GM18873 (cell line): ENCODE data around the gene CRIP1.

Source experiments
- ATAC-seq: cut with Tn5 transposase; IDR thresholded peaks from one replicate; pipeline ENCODE4 v1.9.1; 2021; ENCODE audit warnings: mild to moderate bottlenecking, moderate library complexity, moderate number of reproducible peaks; ENCODE audit not compliant: unreplicated experiment, low FRiP score

CRIP1 gene

DNA sequence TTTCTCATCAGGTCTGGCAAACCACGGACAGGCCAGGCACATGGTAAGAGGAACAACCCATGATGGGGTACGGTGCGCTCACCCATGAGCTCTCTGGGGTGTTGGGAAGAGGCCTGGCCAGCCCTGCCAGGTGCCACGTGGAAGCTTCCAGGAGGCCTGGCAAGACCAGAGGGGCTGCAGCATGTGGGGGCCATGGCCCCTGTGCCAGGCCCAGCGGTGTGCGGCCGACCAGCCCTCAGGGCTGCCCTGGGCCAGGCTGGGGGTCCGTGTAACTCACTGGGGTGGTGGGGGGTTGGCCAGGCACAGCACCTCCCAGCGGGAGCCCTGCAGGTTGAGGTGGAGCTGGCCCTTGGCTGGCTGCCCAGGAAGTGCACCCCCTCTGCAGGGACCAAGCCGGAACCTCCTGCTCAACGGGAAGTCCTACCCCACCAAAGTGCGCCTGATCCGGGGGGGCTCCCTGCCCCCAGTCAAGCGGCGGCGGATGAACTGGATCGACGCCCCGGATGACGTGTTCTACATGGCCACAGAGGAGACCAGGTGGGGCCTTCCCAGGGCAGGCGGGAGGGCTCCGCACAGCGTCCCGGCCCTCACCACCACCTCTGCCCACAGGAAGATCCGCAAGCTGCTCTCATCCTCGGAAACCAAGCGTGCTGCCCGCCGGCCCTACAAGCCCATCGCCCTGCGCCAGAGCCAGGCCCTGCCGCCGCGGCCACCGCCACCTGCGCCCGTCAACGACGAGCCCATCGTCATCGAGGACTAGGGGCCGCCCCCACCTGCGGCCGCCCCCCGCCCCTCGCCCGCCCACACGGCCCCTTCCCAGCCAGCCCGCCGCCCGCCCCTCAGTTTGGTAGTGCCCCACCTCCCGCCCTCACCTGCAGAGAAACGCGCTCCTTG lies 17.0 kb upstream of the CRIP1 start:
- ATAC-seq, result no peak

DNA sequence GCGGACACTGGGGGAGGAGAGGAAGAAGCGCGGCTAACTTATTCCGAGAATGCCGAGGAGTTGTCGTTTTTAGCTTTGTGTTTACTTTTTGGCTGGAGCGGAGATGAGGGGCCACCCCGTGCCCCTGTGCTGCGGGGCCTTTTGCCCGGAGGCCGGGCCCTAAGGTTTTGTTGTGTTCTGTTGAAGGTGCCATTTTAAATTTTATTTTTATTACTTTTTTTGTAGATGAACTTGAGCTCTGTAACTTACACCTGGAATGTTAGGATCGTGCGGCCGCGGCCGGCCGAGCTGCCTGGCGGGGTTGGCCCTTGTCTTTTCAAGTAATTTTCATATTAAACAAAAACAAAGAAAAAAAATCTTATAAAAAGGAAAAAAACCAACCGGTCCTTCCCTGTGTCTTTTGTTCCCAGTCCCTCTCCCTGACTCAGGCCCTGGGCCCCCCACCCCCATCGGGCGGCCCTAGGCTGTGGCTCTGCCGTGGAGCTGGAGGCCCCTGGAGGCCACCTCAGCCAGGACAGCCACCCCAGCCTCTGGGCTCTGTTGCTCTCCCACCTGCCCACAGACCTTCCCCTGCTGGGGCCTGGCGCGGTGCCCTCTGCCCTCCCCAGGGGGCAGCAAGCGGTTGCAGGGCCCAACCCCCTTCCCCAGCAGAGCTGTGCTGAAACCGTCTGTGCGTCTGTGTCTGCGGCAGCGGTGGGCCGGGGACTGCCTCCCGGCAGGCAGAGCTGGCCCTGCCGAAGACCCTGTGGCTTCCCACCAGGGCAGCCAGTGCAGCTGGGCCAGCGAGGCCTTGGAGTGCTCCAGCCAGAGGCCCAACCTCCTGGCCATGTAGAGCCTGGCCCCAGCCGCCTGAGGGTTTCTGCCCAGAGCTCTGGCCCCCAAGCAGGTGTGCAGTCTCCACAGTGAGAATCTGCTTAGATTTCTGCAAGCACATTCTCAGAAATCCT lies 16.1 kb upstream of the CRIP1 start:
- ATAC-seq, result no peak

DNA sequence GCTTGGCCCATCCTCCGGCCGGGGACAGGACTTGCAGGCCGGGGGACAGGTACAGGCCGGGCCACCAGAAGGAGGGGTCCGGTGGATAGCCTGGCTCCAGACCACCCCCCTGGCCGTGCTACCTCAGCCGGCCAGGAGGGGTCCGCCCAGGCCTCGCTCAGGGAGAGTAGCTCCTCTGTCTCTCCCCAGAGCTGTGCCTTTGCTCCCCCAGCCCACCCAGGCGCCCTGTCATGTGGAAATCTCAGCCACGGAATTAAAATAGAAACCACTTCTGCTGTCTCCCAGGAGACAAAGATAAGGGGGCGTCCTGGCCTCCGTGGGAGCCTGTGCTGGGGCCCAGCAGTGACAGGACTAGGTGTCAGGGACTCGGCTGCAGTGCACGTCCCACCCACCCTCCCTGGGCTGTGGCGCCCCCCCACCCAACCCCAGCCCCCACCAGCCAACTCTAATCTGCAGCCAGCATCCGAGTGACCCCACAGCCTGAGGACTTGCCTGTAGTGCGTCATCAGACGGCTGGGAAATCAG lies 15.3 kb upstream of the CRIP1 start:
- no peak for ATAC-seq

DNA sequence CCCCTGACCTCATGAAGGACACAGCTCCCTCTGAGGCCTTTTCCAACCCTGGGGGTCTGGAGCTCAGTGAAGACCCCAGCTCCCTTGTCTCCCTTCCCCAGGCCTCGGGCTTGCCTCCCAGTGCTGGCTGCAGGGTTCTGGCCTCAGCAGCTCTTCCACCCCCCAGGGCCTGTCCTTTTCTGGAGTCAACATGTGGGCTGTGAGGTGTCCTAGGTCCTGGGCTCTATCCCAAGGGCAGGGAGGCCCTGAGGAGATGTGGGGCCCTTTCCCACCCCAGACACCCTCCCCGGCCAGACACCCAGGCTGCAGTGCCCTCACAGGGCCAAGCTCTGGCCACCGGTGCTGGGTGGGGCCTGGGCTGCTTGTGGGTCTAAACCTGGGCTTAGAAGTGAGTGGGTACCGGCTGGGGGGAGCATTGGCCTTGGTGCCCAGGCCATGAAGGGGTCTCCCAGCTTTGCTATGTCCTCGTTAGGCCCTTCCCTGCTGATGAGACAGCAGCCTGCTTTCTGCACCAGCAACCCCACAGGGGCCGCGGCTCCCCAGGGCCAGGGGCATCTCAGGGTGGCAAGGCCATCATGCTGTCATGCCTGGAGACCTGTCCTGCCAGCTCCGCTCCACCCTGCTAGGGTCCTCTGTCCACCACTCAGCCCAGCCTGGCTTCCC lies 14.7 kb upstream of the CRIP1 start:
- no peak for ATAC-seq

DNA sequence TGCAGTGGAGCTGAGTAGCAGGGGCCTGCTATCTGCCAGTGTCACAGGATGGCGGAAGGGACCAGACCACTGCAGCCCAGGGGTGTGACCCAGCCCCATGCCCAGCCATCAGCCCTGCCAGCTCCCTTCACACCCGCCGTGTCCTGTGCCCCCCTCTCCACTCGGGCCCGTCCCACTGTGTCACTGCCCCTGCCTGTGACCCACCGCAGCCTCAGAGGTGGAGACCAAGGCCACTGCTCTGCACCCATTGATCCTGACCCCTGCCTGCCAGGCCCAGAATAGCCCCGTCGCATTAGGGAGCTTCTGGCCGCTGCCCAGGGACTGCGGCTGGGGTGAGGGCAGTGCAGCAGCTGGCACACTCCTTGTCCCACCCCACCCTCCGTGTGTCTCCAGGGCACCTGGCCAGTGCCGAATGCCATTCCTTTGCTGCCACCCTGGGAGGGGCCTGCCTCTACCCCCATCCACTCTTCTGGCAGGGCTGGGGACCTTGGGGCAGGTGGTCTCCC lies 14.1 kb upstream of the CRIP1 start:
- ATAC-seq, result no peak

DNA sequence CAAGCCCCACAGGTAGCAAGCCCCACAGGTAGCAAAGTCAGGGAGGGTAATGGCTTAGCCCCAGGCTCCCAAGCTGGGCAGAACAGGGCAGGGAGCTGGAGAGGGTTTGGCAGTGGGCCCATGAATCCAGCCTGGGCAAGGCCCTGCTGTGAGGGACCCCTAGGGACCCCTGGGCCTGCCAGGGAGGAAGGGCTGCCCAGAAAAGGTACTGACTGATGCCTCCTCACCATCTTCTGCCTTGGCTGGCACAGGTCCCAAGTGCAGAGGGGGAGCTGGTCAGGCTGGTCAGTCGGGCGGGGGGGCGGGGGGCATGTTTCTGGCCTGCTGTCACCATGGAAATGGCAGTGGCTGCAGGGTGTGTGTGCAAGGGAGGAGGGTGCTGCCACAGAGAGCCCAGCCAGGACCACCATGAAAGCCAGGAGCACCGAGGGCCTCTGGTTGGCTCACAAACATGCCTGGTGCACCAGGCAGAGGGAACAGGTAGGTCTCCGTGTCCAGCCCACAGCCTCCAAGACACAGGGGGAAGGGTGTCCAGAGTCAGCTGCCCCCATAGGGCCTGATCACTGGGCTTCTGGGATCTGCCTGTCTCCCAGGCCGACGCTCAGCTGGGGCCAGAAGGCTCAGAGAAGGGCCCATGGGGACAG lies 13.5 kb upstream of the CRIP1 start:
- ATAC-seq, result no peak

DNA sequence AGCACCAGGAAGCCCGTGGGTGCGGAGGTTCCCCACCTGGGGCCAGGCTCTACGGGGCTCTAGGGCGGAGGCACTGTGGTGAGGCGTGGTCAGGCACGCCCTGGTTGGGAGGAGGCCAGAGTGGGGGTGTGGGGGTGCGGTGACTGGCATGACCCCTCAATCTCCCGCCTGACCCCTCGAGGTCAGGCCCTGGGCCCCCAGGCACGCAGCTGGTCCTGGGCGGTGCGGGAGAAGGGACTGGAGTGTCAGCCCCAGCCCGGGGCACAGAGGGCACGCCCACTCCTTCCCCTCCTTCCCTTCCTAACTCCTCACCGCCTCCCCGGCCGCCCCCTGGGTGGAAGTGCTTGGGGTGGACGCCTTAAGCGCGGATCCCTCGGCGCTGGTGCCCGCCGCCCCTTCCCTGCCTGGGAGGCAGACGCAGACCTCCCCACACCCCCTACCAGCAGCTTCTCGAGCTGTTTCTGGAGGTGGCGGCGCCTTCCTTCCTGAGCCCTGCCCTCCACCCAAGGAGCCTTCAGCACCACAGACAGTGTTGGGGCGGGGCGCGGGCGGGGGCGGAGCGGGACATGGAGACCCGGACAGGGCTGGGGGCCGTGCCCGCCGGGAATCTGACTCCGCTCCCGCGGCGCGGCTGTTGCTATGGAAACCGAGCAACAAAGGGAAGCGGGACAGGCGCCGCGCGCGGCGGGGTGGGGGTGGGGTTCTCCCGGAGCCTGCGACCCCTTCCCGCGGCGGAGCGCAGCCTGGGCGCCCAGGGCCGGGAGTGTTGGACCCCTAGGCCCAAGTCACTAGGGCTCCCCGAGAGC lies 12.8 kb upstream of the CRIP1 start:
- no peak for ATAC-seq

DNA sequence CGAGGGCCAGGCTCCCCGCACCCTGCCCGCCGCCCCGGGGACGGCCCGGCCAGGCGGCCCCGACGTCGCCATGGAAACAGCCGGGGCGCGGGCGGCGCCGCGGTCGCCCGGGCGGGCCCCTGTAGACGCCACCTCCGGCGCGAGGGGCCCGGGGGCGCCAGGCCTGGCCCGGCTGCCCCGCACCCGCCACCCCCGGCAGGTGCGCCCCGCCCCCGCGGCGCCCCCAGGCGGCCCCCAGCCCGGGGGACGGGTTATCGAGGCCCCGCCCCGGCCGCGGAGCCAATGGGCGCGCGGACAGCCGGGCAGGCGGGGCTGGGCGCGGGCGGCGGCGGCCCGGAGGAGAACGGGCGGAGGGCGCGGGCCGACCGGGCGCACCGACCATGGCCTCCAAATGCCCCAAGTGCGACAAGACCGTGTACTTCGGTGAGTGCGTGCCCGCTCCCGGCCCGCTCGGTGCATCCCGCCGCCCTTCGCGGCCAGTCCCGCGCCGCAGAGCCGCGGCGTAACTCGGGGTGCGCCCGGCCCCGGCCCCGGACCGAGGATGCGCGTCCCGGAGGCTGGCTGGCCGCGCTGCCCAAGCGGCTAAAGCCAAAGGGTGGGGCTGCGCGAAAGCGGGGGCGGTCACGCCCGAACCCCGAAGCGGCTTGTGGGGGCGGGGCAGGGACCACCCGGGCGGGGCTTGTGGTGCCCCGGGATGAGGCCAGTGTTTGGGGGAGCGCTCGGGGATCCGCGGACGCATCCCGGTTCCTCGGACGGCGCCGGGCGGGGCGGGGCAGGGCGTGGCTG lies 12.0 kb upstream of the CRIP1 start, which contains the start of gene CRIP2:
Gene CRIP2 (plus strand): TSS at position 339 of the 786 bp plus-strand sequence. CDS start 42 bp downstream, at position 381.
- no peak for ATAC-seq

DNA sequence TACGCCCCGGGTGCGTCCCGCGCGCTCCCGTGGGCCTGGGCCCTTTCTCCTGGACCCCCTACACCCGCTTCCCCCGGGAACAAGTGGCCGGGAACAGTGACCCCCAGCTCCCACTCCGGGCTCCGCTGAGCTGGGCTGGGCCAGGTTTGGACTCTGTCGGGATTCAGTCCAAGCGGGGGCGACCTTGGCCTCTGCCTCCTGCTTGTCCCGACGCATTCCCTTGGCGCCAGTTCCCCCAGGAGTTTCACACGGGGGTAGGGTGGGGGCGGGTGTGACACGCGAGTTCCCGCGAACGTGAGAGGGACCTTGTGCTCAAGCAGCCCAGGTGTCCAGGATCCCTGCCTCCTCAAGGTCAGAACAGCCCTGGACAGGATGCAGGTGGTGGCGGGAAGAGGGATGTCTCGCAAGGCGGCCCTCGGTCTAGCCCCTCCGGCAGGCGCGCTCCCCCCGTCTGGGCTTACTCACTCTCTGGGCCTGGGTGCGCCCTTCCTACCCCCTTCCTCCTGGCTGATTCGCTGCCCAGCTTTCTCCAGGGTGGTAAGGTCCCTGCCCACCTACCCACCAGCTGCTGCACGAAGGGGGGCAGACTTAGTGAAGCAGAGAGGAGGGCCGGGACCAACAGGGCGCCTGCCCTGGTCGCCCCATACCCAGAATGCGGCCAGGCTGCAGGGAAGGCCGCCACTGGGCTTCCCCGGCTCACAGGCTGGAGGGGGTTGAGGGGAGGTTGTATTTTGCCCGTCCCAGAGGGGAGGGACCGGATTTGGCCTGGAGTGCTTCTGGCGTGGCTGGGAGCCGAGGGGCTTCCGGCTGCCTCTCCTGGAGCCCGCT lies 11.2 kb upstream of the CRIP1 start:
- ATAC-seq, result no peak

DNA sequence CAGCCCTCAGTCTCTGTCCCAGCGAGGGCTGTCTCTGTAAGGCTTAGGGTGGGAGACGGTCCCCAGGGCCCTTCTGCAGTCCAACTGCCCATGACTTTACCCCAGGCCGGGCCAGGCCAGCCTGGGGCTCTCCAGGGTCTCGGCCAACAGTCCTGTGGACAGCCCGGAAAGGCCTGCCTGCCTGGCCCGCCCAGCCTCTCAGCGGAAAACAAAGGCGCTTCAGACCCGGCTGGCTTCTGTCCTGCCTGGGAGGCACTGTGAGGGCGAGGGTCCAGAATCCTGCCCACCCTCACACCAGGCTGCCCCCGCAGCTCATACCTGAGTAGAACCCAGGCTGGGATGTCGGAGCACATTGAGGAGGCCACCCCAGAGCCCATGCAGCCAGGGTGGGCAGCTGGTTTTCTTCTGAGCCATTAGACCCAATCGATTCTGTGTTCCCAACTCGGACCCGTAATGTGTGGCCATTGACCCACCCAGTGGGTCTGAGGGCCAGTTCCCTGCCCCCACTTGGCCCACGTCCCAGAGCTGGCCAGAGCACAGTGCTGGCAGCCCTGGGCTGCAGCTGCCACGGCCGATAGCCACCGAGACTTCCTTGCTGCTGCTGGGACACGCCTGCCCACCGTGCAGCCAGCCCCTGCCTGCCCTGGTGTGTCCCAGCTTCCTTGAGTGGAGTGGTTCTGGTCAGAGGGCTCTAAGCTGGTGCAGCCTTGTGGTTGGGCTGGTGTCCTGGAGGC lies 10.4 kb upstream of the CRIP1 start:
- no peak for ATAC-seq

DNA sequence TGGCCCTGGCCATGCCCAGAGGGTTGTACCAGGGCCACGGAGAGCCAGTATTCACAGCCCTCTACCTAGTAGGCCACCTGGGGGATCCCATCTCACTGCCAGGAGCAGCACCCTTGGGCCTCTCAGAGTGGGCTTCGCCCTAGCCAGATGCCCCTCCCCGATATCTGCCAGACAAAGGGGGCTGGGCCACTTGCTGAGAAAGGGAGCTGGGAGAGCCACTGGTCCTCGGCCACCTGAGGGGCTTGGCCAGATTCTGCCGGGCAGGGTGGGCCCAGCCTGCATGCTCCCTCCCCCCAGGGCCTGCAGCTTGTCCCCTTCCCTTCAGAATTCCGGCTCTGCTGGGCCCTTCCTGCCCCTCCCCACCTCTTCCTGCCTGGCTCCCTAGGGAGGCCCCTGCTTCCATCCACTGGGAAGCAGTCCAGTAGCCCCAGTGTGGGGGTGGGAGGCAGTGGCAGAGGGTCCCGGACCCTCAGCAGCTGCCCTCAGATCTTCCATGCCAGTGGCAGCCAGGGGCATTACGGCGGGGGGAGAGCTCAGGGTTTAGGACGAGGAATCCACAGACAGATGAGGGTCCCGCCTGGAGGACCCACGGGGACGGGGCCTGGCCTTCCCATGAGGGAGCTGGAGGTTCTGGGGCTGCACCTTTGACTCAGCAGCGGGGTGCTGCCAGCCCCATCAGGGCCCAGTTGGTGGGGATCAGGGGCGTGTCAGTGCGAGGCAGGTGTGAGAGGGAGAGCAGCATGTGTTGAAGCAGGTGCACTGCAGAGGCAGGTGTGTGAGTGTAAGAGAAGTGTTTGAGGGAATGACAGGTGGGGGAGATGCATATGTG lies 9.6 kb upstream of the CRIP1 start:
- no peak for ATAC-seq

DNA sequence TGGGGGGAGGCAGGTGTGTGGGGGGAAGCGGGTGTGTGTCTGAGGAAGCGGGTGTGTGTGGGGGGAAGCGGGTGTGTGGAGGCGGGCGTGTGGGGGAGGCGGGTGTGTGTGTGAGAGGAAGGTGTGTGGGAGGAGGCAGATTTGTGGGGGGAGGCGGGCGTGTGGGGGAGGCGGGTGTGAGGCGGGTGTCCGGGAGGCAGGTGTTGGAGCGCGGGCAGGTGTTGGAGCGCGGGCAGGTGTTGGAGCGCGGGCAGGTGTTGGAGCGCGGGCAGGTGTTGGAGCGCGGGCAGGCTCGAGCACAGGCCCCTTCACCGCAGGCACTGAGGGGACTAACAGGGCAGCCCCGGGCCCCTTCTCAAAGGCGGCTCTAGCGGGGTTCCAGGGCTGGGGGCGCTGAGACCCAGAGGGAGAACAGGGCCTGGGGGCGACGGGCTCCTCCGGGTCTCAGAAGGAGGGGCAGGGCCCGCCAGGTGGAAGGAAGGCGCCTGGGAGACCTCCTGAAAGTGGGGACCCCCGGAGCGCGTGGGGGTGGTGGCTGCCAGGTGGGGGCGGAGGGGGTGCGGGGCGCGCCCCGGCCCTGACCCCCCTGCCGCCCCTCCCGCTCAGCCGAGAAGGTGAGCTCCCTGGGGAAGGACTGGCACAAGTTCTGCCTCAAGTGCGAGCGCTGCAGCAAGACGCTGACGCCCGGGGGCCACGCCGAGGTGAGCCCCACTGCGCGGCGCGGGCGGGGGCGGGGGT lies 8.9 kb upstream of the CRIP1 start:
- no peak for ATAC-seq

DNA sequence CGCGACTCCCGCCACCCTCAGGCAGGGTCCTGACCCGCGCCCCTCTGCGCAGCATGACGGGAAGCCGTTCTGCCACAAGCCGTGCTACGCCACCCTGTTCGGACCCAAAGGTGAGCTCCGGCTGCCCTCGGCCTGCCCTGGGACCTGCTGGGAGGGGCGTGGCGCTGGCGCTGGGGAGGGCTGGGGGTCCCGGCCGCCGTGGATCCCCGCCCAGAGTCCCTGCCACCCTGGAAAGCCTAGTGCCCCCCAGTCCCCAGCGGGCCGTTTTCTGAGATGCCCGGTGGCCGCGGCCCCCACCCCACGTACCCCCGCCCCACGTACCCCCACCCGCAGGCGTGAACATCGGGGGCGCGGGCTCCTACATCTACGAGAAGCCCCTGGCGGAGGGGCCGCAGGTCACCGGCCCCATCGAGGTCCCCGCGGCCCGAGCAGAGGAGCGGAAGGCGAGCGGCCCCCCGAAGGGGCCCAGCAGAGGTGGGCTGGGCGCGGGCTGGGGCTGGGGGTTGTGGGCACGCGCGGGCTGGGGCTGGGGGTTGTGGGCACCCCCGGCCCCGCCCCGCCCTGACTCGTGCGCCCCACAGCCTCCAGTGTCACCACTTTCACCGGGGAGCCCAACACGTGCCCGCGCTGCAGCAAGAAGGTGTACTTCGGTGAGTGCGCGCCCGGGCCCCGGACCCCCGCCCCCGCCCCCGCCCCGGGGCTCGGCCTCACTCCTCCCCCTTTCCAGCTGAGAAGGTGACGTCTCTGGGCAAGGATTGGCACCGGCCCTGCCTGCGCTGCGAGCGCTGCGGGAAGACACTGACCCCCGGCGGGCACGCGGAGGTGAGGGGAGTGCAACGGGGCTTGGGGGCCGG lies 8.1 kb upstream of the CRIP1 start:
- no peak for ATAC-seq

DNA sequence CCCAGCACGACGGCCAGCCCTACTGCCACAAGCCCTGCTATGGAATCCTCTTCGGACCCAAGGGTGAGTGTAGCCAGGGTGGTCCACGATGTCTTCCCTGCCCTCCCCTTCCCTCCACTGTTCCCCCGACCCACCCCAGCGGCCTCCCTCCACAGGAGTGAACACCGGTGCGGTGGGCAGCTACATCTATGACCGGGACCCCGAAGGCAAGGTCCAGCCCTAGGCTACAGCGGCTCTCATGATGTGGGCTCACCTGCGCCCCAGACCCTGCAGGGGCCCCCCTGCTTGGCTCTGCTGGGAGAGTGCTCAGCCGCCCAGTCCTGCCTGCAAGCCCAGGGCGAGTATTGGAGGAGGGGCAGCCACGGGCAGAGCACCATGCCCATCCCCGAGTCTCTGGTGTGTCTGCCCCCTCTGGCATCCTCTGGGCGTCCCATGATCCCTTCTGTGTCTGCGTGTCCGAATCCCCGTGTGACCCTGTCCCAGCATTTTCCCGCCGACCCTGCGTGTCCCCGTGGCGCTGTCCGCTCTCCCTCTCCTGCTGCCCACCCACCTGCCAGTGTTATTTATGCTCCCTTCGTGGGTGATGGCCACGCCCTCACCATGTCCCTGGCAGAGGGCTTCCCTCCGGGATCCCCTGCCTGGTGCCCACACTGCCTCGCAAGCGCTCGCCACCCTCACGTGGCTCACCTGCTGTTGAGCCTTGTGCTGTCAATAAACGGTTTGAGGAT lies 7.1 kb upstream of the CRIP1 start:
- ATAC-seq, result no peak
